Stimulated activated CD4-positive, alpha-beta T cell treated with anti-CD3 and anti-CD28 coated beads, TNF-alpha, amount 100 ng/mL, for 1 hour (primary cell): Measurements from ENCODE around the gene RCAN2.
"Not testable (repeated sequence)": the region's sequence is repeated elsewhere in the genome, so short reads cannot be mapped to it uniquely, and the experiment has no call there.

Experiments
- DNase-seq, 3 donors: peaks; one replicate each; pipeline ENCODE4 v3.0.0-alpha.2; 2020; ENCODE audit warnings: low read depth in 3 of 3, low spot score in 1 of 3

The RCAN2 gene

DNA sequence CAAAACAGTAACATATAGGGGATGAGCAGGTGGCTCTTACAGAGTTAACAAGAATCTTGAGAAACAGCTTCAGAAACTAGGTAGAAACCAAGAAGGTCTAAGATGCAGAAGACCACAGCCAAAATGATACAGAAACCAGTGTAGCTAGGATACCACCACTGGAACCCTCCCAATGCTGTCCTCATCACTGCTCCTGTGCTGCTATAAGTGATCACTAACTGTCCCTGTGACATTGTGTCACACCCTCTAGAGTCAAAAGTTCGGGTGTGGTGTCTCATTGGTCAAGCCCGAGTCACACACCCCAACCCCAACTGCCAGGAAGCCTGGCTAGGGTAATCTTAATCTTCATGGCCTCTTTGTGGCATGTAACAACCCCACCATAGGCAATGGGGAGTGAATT is 153.1 kb downstream of the RCAN2 start:
- DNase-seq: no peak

DNA sequence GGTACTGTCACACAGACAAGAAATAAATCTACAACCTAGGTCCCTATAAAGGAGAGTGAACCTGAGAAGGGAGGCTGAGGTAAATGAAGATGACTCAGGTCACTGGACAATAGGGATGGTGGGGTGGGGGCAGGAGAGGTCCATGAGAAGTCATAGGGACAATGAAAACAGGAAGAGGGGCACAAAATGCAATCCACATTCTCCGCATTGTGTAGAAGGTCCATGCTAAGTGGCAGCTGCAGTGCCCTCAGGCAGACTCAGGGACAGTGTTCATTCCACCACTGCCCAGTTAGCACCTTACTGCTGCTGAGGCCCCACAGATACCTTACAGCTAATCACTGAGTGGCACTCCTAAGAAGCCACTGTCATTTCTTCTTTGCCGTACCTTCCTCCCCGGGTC is 156.8 kb downstream of the RCAN2 start:
- DNase-seq: no peak

DNA sequence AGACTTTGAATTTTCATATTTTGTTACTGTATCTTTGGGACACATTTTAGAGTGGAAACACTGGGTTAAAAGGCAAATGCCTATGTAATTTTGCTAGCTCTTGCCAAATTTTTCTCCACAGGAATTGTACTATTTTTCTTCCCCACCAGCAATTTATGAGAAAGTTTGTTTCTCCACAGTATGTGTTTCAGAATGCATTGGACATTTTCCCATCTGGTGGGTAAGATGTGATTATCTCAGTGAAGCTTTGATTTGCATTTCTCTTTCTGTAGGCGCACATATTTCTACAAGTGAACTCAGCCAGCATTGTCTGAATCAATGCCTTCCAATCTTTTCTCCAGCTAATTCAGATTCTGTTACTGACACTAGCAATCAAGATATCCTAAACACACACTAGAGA is 157.8 kb downstream of the RCAN2 start:
- DNase-seq: no peak

DNA sequence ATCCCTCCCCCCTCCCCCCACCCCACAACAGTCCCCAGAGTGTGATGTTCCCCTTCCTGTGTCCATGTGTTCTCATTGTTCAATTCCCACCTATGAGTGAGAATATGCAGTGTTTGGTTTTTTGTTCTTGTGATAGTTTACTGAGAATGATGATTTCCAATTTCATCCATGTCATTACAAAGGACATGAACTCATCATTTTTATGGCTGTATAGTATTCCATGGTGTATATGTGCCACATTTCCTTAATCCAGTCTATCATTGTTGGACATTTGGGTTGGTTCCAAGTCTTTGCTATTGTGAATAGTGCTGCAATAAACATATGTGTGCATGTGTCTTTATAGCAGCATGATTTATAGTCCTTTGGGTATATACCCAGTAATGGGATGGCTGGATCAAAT is 158.8 kb downstream of the RCAN2 start:
- not testable (repeated sequence) for DNase-seq

DNA sequence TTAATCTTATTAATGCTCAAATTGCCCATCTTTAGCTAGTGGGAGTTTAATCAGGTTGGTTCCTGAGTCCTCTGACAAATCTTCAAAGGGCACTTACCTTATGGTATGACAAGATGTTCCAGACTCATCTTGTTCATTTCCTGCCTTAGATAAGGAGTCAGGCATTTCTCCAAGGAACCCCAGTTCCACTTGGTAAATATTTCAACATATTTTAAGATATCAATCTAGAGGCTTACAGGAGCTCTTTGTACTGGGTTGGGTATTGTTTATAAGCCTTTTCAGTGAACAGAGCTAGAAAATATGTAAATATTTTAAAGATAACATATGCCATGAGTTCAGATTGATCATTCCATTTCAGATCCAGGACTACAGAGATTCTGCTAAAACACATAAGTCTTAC is 159.8 kb downstream of the RCAN2 start:
- no peak for DNase-seq

DNA sequence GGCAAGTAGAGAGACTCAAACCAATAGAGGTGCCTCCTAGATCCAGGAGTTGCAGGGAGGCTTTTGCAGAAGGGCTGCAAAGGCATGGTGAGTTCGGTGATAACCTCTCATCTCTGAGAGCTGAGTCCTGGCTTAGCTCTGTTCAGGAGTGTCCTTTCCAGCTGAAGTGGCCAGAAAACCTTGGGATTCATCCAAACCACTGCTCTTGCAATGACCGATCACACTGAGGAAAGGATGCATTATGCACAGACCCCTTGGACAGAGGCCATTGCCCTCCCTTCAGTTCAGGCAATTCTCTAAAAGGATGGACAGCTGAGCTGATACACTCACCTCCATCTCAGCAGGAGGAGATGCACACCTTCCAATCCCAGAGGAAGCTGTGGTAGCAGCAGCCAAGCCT is 161.7 kb downstream of the RCAN2 start:
- no peak for DNase-seq

DNA sequence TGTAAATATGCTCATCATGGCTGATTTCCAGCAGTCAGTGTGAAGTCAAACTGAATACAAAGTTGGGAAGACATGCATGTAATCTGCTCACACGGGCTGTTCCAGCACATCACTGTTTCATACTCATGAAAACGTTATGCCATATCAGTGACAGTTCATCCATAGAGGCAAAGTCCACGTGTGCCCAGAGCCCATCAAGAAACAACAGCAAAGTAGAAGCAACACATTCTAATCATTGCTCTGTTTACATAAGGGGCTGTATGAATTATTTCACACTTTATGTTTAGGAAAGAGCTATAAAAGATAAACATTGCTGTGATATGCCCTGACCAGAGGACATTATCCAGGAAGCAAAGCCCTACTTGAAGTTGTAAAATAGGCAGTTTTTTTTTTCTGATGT is 163.5 kb downstream of the RCAN2 start:
- DNase-seq: no peak

DNA sequence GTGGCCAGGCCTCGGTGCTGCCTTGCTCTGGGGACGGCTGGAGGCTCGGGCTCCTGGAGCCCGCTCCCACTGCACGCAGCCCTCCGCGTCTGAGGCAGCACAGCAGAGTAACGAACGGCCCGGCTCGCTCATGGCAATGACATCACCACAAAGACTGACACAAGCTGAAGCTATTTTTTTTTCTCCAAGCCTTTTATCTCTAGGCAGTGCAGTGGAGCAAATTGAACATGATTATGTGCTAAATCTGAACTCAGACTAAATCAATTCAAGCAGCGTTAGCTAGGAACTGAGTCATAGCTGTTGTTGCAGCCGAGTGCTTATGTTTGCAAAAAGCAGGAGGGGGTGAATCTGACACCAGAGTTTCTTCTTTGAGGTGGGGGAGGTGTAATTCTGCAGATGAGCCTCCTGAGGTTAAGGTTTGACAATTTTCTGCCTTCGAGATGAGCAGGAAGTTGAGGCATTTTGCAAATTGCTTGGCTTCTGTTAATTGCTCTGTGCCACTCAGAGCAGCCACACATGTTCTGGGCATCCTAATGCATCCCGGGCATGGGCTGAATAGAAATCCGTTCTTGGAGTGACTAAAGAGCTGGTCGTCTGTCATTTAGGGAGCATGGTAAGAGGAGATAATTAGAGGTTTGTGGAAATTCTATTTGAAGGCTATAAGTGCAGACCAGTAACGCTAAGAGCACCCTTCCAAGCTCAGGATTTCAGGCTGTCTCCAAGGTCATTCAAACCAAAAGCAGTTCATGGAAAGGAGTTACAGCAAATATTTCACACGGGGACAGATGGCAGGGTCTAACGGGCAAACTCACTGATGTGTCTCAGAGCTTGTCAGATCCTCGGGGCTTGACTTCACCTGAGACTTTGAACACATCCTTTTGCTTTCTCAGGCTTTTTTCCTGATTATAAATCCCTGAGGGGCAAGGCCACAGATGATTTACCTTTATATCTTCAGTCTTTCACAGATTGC is 165.4 kb downstream of the RCAN2 start:
- DNase-seq: no peak

DNA sequence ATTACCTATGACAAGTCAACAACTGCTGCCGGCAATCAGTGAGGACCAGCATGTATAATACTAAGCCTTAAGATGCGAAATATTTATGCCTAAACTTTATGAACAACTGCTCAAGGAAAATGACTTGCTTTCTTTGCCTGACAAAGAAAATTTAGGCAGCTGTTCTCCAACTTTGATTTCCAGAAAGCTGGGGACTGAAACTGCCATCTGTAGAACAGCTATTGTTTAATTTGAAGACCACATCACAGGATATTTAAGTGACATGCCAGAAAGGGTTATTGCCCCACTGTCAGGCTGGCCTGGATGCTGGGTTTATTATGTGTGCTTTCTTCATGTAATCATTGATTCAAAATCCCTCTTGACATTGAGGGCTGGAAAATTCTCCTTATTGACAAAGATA is 166.5 kb downstream of the RCAN2 start:
- no peak for DNase-seq

DNA sequence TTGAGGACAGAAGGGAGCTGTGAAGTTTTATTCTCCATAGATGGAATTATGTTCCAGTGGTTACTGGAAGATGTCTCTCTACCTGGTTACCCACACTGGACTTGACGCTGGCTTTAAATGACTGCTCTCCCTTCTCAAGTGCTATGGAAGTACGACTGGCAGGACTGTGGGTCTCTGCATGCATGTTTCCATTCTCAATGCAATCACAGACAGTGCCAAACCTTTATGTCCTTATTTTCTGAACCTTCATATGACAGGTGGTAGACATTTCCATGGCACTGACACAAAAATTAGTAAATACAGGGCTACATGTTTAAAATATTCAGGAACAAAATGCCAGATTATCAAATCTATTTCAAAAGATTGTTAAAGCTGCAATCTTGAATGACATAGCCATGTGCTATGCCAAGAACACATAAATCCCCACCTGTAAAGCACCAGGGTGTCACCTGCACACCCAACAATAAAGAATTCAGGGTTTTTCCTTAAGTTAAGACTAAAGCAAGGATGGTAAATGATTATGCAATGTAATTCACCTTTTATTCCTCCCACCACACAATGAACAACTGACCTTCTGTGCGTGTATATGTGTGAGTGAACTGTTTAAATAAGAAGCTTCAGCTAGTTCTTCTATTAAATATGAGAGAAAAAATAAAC is 167.2 kb downstream of the RCAN2 start:
- DNase-seq: no peak

DNA sequence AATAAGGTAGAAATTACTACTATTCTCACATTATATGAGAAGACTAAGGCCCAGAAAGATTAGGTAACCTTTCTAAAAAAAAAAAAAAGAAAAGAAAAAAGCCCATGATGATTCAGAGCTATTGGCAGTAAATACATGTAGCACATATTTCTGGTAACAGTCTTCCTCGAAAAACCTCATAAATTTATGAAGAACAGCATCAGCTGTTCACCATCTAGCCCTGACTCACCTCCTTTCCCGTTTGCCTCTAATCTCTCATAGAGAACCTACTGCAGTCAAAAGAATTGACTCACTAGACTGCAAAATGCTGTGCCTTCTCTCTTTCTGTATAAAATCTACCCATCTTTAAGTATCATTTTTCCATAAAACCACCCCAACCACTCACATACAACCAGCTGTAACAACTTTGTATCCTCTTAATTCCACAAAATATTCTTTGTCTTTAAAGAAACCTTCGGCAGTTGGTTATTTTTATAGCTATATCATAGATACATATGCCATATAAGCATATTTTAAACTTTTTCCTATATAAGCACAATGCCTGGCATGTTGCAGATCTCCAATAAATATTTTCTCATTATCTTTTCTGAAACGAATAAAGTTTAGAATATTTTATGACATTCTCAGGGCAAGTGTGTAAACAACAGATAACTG is 167.8 kb downstream of the RCAN2 start:
- no peak for DNase-seq

DNA sequence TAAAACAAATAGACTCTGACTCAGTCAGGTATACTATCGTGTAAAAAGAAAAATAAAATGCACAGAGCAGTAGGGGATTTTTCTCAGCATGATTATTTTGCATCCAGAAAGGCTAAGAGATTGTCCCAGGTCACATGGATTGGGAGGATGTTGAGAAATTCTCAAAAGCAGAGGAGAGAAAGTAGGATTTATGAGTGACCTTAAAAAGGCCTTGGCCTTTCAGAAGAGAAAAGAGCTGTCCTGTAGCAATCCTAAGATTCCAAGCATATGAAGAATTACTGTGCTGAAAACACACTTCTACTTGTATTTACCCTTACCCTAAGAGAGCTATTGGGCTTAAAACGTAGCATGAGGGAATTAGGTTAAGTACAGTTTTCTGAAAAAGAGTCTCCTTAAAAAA is 170.7 kb downstream of the RCAN2 start:
- DNase-seq: no peak

DNA sequence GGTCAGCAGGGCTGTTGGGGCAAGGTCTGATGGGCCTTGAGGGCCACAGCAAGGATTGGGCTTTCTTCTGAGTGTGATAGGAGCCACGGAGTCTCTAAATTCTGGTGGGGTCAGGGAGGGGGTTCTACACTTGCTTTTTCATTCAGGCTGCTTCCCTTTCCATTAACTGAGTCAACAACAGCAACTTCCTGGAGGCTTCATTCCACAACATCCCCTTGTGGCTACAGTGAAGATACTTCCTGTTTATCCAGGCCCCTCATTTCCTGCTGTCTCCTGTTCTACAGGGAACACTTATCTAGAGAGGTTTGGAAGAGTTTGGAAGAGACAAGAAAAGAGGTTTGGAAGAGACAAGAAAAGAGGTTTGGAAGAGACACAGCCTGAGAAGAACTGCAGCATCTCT is 175.7 kb downstream of the RCAN2 start:
- DNase-seq: no peak

DNA sequence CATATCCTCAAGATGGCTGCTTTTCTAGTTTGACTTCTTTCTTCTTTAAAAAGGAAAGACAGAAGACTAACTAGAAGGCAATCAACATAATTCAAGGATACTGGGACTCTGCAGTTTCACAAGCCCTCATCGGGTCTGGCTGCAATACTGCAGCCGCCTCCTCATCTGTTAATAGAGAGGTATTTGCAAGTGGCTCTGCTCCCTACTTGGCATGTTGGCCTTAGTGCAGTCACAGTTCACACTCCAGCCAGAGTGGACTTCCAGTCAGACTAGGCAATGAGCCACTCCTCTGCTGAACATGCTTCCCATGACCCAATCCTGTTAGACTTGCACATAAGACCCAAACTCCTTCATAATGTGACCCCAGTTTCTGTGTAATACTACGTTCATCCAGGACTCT is 178.6 kb downstream of the RCAN2 start:
- DNase-seq: no peak

DNA sequence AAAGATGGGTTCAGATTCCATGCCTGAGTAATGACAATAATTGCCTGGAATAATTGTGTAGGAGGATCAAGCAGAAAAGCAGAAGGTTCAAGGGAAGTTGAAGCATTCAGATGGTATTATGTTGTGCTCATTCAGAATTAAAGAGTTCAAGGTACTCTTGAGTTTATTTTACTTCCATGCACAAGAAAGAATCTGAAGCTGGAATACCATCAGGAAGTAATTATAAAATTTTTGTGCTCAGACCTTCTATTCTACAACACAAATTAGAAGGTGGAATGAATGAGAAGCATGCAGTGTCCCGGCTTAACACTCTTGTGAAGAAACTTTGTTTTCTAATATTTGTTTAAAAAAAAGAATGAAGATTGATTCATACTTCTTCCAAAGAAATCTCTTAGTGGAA is 181.1 kb downstream of the RCAN2 start:
- DNase-seq: no peak

DNA sequence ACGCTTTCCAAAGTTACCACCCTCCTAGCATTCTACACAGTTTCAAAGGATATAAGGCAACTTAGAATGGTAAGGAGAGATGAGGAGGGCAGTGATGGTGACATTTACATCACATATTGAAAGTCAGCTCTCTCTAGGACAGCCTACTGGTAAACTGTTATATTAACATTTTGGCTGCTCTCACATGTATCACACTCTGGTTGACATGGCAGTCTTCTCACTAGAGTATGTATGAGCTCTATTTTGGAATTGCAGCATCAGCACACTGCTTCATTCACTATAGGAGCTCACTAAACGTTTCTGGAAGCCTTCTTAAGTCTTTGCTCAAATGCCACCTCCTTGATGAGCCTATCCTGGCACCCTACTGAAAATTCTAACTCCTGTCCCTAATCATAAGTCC is 184.8 kb downstream of the RCAN2 start:
- DNase-seq: no peak

DNA sequence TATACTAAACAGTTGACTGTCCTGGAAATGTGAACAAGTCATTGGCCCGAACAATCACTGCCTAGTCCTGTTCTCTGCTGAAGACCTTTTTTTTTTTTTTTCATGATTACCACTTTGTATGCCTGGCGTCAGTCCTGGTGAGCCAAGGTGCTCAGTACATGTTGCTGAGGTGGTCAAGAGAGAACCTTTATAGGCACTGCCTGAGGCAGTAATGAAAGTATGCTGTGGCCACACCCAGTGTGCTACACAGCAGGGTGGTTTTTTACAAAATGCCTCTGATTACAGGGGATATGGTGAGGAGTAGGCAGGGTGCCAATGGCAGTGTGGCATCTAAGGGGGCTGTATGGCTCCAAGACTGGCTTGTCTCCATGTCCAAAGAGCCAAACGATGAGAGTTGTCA is 185.4 kb downstream of the RCAN2 start:
- no peak for DNase-seq

DNA sequence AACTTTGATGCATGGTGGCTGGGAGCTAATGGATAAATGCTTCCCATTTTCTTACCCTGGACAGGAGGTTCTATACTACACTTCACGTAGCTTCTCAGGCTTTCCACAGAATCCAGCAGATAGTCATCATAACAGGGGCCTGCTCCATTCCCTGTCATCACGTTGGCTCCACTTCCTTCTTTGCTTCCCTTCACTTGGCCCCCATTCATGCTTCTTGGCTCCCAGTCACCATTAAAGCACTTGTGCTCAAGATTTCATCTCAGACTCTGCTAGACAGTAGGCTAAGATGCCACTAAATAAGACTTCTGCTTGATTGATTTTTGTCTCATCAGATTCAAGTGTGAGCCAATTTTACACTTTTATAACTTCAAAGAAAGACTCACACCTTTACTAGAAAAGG is 186.0 kb downstream of the RCAN2 start:
- no peak for DNase-seq

DNA sequence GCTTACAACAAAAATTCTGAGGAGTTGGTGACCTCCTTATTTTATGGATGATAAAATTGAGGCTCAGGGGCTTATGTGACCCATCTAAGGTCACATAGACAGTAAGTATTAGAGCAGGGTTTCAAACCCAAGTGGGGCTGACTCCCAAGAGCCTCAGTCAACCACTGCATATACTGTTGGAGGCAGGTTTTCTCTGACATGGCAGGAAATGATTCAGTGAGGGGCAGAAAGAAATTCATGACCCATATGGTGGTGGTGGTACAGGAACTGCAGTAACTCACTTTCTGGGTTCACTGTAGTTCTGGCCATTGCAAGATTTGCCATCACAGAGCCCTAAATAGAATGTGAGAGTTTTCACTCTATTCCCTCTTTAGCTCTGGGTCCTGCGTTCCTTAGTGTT is 188.4 kb downstream of the RCAN2 start:
- DNase-seq: no peak

DNA sequence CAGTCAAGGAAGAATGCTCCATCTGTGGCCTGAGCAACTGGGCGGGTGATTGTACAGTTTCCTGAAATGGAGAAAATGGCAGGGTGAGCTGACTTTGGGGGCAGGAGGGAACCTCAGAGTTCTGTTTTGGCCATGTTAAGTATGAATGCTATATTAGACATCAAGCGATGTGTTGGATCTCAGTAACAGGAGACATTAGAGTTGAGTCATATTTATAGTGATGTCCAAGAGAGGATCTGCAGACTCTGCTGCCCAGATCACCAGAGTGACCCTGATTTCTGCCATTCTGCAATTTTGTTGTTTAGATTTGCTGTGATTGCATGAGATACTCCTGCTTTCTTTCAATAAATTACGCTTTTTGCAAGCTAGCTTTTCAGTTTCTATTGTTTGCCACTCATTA is 189.1 kb downstream of the RCAN2 start:
- DNase-seq: no peak

DNA sequence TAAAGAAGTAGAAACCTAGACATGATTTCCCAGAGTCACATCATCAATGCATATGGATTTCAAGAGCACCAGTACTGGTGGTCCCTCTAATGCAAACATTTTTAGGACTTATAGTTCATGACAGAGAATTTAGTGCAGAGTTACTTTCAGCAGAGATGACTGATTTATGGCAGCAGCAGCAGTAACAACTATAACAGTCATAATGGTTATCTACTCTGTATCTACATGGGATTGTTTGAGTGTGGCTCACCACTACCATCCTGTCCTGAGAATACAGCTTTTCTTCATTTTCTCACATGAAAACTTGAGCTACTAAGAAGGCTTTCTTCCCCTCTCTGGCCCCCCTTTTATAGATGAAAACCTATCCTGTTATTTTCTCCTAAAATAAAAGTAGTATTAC is 192.0 kb downstream of the RCAN2 start:
- no peak for DNase-seq

DNA sequence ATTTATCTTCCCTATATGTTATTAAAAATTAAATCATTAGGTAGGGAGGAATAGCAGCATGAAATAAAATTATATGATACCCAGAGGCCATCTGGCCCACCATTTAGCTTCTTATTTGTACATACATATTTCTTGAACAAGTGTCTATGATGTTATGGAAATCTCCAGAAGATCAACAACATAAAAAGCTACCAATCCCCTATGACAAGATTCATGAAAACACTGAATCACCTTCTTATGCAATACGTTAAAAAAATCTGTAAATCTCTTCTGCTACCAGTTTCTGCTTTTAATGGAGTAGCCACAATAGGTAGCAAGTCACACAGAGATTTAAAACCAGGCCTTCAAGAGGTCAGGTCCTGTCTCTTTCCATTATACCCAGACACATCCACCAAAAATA is 194.7 kb downstream of the RCAN2 start:
- DNase-seq: no peak
